ENCODE results near the gene CCDC172.

Gene CCDC172

GRCh38 chr10:116429288-116429977, 105.2 kb downstream of the CCDC172 start:
- Histone ChIP-seq H3K9me3 (ENCODE audit: insufficient read depth, low read length, severe bottlenecking) (no peaks in the 10 kb centered on the region), H3K4me2 (ENCODE audit: insufficient read depth, low read length) (no peak overlapping the region), H4K20me1 (ENCODE audit: insufficient read depth, low read length) (no peaks in the 10 kb centered on the region), H2AFZ (ENCODE audit: low read depth, low read length) (no peak overlapping the region), H3K27ac (ENCODE audit: low read length) (no peak overlapping the region), H3K27me3 (ENCODE audit: insufficient read depth, low read length, poor library complexity) (no peaks in the 10 kb centered on the region), H3K4me1 (ENCODE audit: insufficient read depth, low read length) (no peaks in the 10 kb centered on the region), H3K9ac (ENCODE audit: low read depth, low read length) (no peak overlapping the region), H3K4me3 (ENCODE audit: low read depth in 1 of 2, low read length in 2 of 2) (no peak overlapping the region), H3K36me3 (ENCODE audit: insufficient read depth, low read length) (no peaks in the 10 kb centered on the region), H3K79me2 (ENCODE audit: insufficient read depth, low read length) (no peaks in the 10 kb centered on the region)
- no peak for TF ChIP-seq EZH2 (IDR thresholded peaks at IDR 0.05; ENCODE audit: borderline replicate concordance, low read depth, low read length, severe bottlenecking)
- no peak for TF ChIP-seq CTCF (IDR thresholded peaks at IDR 0.05; ENCODE audit: borderline replicate concordance, extremely low read depth, low read length, poor library complexity, severe bottlenecking)
- DNase-seq (no peak), ATAC-seq (ENCODE audit: insufficient read depth, low read depth) (no peak)

Data from DND-41 (cell line).